Measurements from ENCODE around the gene KIAA0513.

DNA sequence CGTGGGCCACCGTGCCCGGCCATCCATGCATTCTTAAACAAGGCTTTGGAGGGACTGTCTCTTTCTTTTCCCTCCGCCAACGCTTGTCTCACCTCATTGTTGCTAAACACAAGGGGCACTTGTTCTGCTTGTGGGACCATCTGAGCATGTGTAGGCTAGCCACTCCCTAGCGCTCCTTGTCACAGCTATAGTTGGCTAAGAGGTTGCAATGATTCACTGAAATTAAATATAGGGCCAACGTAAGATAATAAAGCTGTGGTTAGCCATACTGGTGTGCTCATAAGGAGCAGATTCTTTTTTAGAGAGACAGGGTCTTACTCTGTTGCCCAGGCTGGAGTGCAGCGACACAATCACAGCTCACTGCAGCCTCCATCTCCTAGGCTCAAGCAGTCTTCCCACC is 41.2 kb downstream of the KIAA0513 start:
- TF ChIP-seq EZH2 (IDR thresholded peaks at IDR 0.05; ENCODE audit: low read length, missing control alignments): no peak
- TF ChIP-seq, protein P1, sequence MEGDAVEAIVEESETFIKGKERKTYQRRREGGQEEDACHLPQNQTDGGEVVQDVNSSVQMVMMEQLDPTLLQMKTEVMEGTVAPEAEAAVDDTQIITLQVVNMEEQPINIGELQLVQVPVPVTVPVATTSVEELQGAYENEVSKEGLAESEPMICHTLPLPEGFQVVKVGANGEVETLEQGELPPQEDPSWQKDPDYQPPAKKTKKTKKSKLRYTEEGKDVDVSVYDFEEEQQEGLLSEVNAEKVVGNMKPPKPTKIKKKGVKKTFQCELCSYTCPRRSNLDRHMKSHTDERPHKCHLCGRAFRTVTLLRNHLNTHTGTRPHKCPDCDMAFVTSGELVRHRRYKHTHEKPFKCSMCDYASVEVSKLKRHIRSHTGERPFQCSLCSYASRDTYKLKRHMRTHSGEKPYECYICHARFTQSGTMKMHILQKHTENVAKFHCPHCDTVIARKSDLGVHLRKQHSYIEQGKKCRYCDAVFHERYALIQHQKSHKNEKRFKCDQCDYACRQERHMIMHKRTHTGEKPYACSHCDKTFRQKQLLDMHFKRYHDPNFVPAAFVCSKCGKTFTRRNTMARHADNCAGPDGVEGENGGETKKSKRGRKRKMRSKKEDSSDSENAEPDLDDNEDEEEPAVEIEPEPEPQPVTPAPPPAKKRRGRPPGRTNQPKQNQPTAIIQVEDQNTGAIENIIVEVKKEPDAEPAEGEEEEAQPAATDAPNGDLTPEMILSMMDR (conservative IDR thresholded peaks at IDR 0.05 in 1 of 2, IDR thresholded peaks at IDR 0.05 in 1 of 2; ENCODE audit: low read depth in 1 of 2, low read length in 2 of 2): no peak

Measured in fibroblast of lung (primary cell).